ENCODE results near the gene TYW1B.
A peak's percentile ranks its signal among the peaks of the same experiment; 100 is the strongest.
"Not testable (repeated sequence)": the region's sequence is repeated elsewhere in the genome, so short reads cannot be mapped to it uniquely, and the experiment has no call there.

Gene TYW1B, protein sequence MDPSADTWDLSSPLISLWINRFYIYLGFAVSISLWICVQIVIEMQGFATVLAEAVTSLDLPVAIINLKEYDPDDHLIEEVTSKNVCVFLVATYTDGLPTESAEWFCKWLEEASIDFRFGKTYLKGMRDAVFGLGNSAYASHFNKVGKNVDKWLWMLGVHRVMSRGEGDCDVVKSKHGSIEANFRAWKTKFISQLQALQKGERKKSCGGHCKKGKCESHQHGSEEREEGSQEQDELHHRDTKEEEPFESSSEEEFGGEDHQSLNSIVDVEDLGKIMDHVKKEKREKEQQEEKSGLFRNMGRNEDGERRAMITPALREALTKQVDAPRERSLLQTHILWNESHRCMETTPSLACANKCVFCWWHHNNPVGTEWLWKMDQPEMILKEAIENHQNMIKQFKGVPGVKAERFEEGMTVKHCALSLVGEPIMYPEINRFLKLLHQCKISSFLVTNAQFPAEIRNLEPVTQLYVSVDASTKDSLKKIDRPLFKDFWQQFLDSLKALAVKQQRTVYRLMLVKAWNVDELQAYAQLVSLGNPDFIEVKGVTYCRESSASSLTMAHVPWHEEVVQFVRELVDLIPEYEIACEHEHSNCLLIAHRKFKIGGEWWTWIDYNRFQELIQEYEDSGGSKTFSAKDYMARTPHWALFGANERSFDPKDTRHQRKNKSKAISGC

DNA sequence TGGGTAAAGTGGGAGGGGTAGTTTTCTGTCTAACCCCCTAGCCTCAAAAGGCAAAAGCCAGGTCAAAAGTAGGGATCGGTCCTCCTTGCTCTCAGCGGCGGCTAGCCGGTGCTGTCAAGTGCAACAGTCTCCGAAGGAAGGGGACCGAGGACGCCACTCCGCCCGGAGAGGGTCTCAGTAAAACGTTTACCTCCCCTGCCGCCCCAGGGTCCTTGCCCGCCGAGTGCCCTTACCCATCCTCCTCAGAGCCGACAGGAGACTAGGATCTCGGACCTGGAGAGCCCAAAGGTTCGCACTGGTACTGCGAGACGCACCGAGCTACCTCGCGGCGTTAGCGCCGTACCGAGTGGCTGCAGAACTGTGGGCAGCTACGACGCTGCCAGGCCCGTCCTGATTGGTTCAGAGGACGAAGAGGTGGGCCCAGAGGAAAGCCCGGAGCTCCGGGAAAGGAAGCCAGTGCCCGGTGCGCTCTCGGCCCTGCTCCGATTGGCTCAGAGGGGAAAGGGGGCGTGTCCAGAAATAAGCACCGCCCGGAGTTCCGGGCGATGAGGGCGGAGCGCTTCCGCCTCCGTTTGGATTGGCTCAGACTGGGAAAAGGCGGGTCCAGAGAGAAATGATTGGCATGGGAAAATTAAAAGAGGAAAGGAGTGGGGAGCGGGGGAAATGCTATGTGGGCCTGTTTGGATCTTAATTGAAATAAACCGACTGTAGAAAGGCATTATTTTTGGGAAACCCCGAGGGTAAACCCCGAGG lies at the start of gene TYW1B:
Gene TYW1B (minus strand): TSS at position 362 of the 753 bp plus-strand sequence. CDS start 125 bp downstream, at position 237.
- peak; percentile 97 for DNase-seq

DNA sequence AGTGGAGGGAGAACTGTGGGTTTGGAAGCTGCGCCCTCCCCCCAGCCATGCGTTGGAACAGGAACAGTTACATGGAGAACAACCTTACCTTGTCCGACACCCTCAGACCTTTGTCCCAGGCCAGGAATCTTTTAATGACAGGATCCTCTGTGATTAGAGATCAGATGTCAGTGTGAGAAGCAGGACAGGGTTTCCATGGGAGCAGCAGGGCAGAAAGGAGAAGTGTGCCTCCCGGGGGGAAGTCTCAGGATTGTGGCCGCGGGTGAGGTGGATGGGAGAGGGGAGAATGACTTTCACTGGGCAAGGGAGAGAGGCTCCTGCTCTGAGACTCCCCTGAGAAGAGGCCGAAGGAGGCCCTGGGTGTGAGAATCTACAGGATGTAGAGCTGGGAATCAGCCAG lies 39.6 kb upstream of the TYW1B start:
- DNase-seq, result not testable (repeated sequence)

DNA sequence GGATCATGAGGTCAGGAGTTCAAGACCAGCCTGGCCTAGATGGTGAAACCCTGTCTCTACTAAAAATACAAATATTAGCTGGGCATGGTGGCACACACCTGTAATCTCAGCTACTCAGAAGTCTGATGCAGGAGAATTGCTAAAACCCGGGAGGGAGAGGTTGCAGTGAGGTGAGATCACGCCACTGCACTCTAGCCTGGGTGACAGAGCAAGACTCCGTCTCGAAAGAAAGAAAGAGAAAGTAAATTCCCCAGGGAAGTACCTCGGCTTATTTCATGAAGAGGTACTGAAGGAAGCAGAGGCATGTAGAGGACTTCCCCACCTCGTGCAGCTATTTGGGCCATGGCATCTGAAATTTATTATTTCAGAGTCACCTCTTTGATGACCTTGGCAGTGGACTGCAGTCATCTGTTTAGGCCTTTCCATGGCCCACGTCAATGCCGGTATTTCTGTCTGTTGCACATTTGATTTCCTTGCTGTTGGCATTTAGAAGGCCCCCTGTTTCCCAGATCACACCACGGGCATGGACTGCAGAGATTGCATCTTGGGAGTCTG lies 30.9 kb upstream of the TYW1B start:
- not testable (repeated sequence) for DNase-seq

DNA sequence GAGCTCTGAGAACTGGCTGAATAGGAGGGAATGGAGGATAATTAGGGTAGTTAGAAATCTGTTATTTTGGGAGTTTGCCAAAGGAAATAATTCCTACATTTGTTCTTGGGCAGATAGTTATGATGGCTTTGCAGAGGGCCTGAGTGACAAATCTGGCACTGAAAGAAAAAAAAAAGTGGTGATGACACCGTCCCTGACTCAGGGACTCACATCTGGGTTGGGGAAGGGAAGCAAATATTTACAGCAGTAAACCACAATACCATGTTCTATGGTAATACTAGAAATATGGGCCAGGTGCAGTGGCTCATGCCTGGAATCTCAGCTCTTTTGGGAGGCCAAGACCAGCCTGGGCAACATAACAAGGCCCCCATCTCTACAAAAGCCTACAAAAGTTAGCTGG lies 29.9 kb upstream of the TYW1B start:
- not testable (repeated sequence) for DNase-seq

DNA sequence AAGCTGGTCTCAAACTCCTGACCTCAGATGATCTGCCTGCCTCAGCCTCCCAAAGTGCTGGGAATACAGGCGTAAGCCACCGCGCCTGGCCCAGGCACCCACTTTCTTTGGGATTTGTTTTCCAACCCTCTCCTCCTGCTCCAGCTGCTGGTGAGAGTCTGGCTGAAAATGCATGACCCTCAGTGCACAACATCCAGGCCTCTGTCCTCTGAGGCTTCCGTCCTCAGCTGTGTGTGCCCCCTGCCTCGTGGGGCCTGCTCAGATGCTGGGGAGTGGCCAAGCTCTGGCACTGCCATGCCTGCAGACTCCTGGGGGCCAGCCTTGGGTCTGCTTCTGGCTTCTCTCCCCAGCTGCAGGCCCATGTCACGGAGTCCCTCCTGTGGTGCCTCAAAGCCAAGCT lies 27.3 kb upstream of the TYW1B start:
- not testable (repeated sequence) for DNase-seq

DNA sequence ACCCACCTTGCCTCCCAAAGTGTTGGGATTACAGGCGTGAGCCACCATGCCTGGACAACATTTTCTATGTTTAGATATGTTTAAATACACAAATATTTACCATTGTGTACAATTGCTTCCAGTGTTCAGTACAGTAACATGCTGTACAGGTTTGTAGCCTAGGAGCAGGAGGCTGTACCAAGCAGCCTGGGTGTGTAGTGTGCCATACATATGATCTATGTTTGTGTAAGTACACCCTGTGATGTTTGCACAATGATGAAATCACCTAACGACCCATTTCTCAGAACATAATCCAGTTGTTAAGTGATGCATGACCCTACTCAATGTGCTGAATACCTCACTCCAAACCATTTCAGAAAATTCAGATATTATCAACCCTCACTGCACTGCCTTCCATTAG lies 24.9 kb upstream of the TYW1B start:
- not testable (repeated sequence) for DNase-seq

DNA sequence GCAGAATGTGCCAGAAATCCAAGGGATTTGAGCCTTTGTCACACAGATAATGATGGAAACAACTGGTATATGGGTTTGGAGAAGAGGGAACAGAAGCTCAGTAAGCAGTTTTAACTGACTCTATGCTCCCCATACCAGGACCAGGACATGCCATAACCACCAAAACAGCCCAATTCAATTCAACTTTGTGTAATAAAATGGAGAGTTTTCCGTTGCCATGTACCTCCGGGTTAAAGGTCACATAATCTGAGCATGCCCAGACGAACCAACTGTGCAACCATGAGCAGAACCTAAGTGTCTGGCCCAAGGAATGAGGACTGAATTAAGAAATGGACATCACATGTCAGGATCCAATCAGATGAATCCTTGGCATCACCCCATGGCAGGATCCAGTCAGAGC lies 22.7 kb upstream of the TYW1B start:
- not testable (repeated sequence) for DNase-seq

DNA sequence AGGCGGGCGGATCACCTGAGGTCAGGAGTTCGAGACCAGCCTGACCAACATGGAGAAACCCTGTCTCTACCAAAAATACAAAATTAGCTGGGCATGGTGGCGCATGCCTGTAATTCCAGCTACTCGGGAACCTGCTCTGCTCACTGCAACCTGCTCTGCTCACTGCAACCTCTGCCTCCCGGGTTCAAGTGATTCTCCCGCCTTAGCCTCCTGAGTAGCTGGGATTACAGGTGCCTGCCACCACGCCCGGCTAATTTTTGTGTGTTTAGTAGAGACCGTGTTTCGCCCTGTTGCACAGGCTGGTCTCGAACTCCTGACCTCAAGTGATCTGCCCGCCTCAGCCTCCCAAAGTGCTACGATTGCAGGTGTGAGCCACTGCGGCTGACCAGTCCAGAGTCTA lies 16.1 kb upstream of the TYW1B start:
- not testable (repeated sequence) for DNase-seq

DNA sequence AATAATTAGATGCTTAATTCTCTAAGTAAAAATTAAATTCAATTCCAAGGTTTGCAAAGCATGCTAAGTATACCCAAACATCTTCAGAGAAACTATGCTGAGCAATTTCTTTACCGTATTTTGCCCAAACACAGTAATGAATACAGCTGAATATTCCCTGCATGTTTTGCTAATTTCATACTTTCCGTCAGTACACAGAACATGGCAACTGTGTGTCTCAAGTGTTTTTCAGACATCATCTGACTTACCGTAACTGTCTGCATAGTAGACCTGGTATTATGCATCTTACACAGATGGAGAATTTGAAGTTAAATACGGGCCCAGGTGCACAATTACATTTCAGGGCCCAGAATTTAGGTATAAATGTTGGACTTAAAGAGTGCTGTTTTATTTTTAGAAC lies 15.2 kb upstream of the TYW1B start:
- not testable (repeated sequence) for DNase-seq

DNA sequence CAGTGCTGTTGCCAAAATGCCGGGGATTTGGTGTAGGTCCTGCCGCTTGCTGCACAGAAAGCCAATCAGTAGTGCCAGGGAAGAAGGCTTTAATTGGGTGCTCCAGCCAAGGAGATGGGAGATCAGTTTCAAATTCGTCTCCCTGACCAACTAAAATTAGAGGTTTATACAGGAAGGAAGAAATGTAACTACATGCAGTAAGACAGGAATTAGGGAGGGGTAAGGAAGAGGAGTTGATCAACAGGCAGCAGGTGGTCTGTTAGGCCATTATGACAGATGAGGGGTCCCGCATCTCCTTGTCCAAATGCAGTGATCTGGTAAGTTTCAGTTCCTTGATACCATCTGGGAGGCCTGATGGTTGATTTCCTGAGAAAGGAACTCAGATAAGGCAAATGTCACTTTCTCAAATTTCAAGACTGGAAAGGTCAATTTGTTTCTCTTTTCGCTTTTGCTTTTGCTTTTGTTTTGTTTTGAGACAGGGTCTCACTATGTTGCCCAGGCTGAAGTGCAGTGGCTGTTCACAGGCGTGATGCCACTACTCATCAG lies 13.0 kb upstream of the TYW1B start:
- DNase-seq, result not testable (repeated sequence)

DNA sequence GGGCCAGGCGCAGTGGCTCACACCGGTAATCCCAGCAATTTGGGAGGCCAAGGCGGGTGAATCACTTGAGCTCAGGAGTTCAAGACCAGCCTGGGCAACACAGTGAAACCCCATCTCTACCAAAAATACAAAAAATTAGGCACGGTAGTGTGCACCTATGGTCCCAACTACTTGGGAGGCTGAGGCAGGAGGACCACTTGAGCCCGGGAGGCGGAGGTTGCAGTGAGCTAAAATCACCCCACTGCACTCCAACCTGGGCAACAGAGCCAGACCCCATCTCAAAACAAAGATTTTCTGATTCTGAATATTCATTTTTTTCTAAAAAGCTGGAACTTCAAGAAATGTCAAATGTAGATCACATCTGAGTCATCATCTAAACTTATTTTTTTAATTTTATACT lies 10.3 kb upstream of the TYW1B start:
- DNase-seq, result not testable (repeated sequence)

DNA sequence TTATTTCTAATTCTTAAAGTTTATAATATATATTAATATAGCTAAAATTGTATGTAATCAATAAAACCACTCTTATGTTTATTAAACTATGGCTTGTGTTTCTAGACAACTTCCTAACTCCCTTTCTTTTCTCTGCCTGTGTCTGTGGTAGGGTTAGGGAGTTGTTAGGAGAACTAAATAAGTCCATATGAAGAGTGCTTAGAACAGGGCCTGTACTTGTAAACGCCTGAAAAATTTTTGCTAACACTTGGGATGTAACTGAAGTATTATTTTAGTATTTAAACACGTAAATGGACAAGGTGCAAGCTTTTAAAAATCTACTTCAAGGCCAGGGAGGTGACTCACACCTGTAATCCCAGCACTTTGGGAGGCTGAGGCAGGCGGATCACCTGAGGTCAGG lies 9.3 kb upstream of the TYW1B start:
- not testable (repeated sequence) for DNase-seq

DNA sequence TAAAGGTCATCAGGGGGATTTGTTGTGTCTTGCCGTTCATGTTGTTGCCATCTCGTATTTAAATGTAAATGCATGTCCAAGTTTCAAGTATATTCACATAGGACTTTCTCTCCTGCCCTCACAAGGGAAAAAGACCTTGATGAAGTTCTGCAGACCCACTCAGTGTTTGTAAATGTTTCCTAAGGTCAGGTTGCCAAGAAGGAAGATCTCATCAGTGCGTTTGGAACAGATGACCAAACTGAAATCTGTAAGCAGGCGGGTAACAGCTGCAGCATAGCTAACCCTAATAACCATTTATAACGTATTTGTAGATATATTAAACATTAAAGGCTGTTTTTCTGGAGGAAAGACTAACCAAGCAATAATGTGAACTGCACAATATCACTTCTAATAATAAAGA lies 2.6 kb upstream of the TYW1B start:
- DNase-seq, result not testable (repeated sequence)

DNA sequence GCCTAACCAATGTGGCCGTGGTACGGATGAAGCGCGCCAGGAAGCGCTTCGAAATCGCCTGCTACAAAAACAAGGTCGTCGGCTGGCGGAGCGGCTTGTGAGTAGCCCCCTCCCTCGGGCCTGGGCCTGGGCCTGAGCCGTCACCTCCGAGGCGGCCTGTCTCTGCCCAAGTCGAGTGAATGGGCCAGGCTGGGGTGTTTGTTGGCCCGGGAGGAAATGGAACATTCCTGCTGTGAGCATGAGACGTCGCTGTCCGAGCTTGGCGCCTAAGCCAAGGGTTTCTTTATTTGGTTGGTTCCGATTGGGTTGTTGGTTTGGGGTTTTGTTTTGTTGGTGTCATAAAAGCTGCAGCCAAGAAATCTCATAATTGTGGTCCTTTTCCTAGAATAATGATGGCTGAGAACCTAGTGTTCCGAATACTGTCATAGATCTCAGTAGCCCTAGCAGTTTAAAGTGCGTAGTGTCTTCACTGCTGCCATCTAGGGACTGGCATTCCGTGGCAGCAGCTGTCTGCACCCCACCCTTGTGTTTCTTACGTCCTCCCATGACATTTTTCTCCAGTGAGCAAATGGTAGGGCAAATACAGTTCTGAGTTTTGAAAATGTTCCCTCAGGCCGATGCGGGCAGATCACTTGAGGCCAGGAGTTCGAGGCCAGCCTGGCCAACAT lies 1.8 kb upstream of the TYW1B start:
- peak; percentile 36 for DNase-seq

DNA sequence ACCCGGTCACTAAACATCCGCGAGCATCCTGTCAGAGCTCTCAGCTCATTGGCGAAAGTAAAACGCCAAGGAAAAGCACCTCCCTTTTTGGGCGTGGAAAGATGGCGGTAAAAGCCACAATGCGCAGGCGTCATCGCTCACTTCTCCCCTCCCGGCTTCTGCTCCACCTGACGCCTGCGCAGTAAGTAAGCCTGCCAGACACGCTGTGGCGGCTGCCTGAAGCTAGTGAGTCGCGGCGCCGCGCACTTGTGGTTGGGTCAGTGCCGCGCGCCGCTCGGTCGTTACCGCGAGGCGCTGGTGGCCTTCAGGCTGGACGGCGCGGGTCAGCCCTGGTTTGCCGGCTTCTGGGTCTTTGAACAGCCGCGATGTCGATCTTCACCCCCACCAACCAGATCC lies 1.3 kb upstream of the TYW1B start:
- DNase-seq, result peak; percentile 96

DNA sequence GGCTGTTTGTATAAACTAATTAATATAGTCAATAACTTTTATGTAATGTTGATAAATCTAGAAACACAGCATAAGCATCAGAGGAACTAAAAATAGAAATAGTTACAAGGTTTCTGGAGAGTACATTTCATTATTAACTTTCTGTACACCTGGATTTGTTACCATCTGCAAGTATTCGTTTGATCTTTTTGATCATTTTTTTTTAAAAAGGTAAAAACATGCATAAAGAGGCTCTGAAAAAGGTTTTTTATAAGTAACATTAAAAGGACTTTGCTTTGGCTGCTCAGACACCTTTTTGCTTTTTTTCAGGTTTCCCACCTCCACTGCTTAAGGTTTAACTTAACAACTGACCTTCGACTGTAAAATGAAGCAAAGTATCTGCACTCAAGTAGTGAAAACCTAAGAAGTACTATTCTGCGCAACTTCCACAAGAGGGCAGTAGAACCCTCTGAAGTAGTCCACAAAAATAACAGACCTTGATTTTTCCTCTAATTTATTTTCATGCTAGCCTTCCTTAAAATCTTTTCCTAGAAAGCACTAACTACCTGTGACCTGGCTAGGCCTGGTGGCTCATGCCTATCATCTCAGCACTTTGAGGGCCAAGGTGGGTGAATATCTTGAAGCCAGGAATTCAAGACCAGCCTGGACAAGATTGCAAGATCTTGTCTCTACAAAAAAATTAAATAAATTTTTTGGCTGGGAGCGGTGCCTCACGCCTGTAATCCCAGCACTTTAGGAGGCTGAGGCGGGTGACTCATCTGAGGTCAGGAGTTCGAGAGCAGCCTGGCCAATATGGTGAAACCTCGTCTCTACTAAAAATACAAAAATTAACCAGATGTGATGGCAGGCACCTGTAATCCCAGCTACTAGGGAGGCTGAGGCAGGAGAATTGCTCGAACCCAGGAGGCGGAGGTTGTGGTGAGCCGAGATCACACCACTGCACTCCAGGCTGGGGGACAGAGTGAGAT lies 4.0 kb downstream of the TYW1B start:
- DNase-seq, result not testable (repeated sequence)

DNA sequence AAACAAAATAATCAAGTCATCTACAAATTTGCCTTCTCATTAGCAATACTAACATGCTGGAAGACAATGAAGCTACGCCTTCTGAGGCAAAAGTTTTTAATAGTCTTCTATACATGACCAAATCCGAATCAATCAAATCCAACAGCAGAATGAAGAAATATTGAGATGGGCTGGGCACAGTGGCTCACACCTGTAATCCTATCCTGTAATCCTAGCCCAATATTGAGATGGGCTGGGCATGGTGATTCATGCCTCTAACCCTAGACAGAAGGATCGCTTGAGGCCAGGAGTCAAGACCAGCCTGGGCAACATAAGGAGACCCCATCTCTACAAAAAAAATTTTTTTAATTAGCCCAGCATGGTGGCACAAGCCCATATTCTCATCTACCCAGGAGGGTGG lies 5.5 kb downstream of the TYW1B start:
- not testable (repeated sequence) for DNase-seq

DNA sequence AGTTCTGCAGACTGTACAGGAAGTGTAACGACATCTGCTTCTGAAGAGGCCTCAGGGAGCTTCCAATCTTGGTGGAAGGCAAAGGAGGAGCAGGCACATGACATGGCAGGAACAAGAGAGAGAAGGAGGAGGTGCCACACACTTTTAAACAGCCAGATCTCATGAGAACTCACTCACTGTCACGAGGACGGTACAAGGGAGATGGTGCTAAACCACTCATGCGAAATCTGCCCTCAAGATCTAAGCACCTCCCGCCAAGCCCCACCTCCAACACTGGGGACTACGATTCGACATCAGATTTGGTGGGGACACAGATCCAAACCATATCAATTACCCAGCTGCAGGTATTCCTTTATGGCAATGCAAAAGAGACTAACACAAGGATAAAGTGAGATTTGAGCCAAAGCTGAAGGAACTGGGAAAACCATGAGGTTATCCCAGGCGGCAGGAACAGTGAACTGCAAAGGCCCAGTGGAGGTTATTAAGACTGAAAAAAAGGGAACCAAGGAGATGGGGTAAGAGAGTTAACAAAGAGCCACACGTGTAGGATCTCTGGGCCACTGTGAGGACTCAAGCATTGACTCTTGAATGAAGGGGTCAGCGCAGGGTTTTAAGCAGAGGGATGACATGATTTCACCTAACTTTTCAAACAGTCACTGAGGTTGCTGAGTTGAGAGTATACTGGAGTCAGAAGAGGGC lies 9.2 kb downstream of the TYW1B start:
- not testable (repeated sequence) for DNase-seq

DNA sequence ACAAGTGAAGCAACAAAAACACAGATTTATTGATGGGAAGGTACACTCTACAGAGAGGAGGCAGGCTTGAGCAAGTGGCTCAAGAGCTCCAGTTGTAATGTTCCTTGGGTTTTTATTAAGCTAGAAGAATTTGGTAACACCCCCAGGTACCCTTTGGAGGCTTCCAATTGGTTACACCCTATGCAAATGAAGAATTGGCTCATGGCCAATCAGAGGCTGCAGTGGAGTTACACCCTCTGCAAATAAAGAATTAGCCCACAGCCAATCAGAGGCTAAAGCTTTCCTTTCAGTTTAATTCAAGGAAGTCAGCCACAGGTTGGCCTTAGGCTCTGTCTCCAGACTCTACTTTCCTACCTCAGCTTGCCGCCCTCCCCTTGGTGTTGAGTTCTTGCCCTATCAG lies 10.3 kb downstream of the TYW1B start:
- DNase-seq, result not testable (repeated sequence)

All from activated effector memory CD4-positive, alpha-beta T cell treated with Interleukin-2 at 50 U/mL for 16 hours (primary cell).